HG02870 (cell line): ENCODE data around the gene CPNE4.

Source experiments
- ATAC-seq: cut with Tn5 transposase; IDR thresholded peaks from one replicate; pipeline ENCODE4 v1.9.1; 2021; ENCODE audit warnings: mild to moderate bottlenecking, moderate library complexity; ENCODE audit not compliant: unreplicated experiment

CPNE4 gene

GRCh38 chr3:131744765-131745164 lies 290.0 kb downstream of the CPNE4 start:
- no peak for ATAC-seq

- ATAC-seq = no peak
Measured at GRCh38 chr3:131743126-131743525, 291.7 kb downstream of the CPNE4 start.

- ATAC-seq = no peak
Measured at GRCh38 chr3:131739211-131739610, 295.6 kb downstream of the CPNE4 start.

- no peak for ATAC-seq
Measured at GRCh38 chr3:131738095-131738494, 296.7 kb downstream of the CPNE4 start.

DNA sequence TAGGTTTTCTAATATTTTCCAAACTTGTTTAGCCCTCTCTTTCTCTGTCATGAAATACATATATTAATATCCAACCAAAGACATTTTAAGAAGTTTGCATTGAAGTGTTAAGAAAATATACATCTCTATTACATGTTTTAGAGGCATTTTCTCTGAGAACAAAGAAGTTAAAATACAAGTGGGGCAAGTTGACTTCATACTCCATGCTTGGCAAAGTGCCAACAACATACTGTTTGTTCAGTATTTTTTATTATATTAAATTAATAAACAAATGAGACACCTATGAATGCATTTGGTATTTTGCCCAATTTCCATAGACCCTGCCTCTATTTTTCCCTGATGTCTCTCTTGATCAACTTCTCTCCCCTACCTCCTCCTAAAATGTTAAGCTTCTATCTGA lies 299.3 kb downstream of the CPNE4 start:
- ATAC-seq = no peak

DNA sequence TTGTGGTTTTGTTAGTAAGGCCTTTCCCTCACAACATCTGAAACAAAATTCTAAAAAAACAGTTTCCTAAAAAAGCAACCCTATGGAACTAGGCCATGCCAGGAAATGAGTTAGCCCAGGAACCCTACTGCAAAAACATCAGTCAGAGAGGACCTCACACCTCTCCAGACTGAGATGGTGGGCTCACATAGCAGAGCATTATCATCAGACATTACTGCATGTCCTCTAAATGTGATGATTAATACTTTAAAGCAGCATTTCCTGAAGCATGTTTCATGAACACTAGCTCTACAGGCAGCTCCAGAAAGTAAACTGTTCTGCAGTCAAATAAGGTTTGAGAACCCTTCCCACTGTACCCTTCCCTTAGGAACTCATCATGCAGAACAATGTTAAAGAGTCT lies 299.7 kb downstream of the CPNE4 start:
- ATAC-seq = no peak

GRCh38 chr3:131733086-131733841 lies 301.6 kb downstream of the CPNE4 start:
- ATAC-seq = no peak

DNA sequence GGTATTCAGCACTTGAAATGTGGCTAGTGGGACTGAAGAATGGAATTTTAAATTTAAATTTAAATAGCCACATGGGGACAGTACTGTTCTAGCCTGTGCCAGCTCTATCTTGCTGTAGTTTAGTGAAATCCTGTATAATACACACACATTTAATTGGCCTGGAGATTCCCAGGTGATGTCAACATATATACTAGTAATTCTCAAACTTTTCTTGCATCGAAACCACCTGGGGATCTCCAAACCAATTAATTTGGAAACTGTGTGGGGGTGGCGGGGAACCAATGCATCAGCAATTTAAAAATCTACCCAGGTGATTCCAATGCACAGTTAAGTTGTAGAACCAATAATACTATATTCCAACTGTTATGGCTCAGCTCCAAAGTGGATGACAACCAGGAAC lies 303.1 kb downstream of the CPNE4 start:
- peak; percentile 45 for ATAC-seq

GRCh38 chr3:131730581-131730980 lies 304.2 kb downstream of the CPNE4 start:
- ATAC-seq = no peak

DNA sequence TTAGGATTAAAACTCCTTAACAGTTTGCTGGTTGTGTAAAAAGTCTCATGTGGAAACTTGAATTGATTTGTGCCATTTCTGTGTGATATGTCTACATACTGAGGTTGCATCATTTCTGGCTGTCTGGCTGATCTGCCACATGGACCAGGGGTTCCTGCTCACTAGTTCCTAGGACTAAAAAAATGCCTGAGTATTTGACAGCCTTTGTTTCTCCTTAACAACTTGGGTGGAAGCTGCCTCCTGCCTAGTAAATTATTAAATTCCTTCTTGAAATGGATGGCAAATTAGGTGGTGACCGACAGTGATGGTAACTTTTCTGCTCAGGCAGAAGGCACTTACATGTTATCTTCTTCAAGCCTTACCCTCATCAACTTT lies 305.2 kb downstream of the CPNE4 start:
- ATAC-seq = no peak

DNA sequence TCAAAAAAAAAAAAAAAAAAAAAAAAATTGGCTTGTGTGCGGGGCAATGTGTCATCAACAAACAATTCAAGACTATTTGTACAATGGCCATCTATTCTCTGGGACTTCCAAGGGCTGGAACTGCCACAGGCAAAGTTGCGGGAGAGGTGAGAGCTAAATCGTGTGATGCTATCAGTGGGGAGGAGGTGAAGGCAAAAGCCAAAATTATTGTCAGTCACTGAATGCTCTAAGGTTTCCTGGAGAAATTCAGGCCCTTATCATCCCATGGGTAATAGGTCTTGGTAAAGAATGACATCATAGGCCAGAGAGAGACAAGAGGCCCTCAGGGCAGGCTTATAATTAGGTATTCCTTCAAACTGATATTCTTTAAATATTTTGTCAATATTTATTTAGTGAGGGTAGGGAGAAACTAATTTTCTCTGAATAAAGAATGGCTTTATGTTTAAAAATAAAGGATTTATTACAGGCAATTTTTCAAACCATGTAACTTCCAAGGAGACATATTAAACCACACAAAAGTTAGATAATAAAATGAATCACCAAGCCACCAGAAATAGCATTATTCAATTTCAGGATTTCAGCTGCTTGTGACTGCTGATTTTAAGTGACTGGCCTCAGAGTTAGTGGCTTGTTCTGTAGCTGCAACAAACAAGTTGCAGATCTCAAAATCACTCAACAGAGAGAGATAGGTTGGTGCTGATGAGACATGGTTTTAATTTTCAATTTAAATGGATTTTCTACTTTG lies 305.7 kb downstream of the CPNE4 start:
- ATAC-seq = no peak

- ATAC-seq = no peak
Measured at GRCh38 chr3:131725414-131725813, 309.4 kb downstream of the CPNE4 start.

- no peak for ATAC-seq
Measured at GRCh38 chr3:131723343-131723742, 311.5 kb downstream of the CPNE4 start.

GRCh38 chr3:131717493-131717892 lies 317.3 kb downstream of the CPNE4 start:
- ATAC-seq = no peak

GRCh38 chr3:131716943-131717342 lies 317.9 kb downstream of the CPNE4 start:
- ATAC-seq = no peak

GRCh38 chr3:131716007-131716406 lies 318.8 kb downstream of the CPNE4 start:
- no peak for ATAC-seq

GRCh38 chr3:131714585-131715220 lies 320.1 kb downstream of the CPNE4 start:
- ATAC-seq = peak; percentile 89

- ATAC-seq = no peak
Measured at GRCh38 chr3:131713416-131714123, 321.2 kb downstream of the CPNE4 start.

DNA sequence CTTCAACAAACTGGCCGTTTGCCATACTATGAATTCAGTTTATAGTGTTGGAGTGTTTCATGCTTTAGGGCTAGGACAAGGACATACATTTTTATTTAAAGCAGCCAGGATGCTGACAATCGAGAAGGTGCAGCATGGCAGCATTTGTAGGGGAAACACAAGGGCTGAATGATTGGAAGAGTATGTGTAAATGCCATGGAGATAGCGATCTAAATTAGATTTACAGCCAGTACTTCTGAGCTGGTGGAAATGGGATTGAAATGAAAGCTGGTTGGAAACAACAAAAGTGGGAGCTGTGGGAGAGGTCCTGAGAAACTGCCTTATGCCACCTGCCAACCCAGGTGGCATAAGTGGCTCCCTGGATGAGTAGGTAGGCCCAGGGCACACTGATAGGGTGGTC lies 322.2 kb downstream of the CPNE4 start:
- no peak for ATAC-seq

DNA sequence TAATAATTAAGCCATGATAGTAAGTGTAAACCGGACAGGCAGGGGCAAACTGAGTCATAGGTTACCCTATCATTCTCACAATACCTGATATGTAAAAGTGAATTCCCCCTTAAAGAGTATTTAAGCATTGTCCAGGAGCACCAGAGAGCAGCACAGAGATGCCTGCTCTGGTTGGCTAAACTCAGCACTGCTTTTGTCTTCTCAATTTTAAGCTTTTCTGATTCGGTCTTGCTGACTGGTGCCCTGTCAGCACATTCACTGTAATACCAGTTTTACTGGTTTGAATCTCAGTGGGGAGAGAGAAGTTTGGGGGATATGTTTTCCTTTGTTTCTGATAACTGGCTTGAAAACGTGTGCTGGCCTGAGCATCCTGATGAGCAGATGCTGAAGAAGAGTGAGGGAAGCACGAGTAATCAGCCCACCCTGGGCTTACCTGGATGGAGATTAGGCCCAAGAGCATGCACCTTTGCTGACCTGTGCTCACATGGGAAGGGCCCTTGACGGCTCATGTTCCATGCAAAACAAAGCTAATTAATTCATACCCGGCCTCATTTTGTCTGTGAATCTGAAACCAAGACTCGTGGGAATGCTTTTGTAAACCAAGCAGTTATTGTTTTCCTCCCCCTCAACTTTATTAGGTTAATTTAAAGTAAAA lies 323.6 kb downstream of the CPNE4 start:
- ATAC-seq = no peak

DNA sequence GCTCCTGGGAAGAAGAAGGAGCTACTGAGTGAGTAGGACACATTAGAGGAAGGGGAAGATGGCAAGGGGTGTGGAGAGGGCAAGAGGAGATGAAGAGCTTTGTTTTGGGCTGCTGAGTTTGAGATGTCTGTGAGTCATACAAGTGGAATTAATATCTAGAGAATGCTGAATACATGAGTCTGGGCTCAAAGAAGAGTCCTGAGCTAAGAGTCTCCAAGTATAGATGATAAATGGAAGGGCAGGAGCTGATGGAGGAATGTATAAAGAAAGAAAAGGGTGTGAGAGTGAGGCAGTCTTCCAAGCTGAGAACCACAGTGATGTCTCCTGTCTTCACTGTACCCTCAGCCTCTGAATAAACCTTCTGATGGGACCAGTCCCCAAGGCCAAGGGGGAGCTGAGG lies 326.6 kb downstream of the CPNE4 start:
- no peak for ATAC-seq
